H9 (cell line): Measurements from ENCODE around the gene ANKRD53. TPM values are rescaled to one million over a fixed set of nuclear protein-coding genes. Genes with fewer than 3 reads are reported as not detected.

ENCODE experiments used
- DNase-seq: peaks from one replicate; pipeline ENCODE4 v3.0.0-alpha.2; 2017
- H2AFZ ChIP-seq: one replicate; pipeline ENCODE4 v1.6.1; 2013; ENCODE audit warnings: mild to moderate bottlenecking, low read length, control low read depth, moderate library complexity
- H2AK5ac ChIP-seq: 2 replicates; pipeline ENCODE4 v1.6.1; 2013; ENCODE audit warnings: low read length, control low read depth, mixed read lengths; ENCODE audit not compliant: insufficient read length
- H2BK120ac ChIP-seq: one replicate; pipeline ENCODE4 v1.6.1; 2013; ENCODE audit warnings: low read depth, mild to moderate bottlenecking, low read length, control low read depth, inconsistent platforms; ENCODE audit not compliant: poor library complexity, severe bottlenecking
- H2BK12ac ChIP-seq: 2 replicates; pipeline ENCODE4 v1.6.1; 2013; ENCODE audit warnings: low read length, control low read depth, mixed read lengths, low read depth; ENCODE audit not compliant: insufficient read length
- H2BK15ac ChIP-seq: 2 replicates; pipeline ENCODE4 v1.6.1; 2013; ENCODE audit warnings: low read depth, low read length, control low read depth
- H2BK20ac ChIP-seq: one replicate; pipeline ENCODE4 v1.6.1; 2013; ENCODE audit warnings: low read depth, mild to moderate bottlenecking, low read length, control low read depth, inconsistent platforms; ENCODE audit not compliant: poor library complexity, severe bottlenecking
- H2BK5ac ChIP-seq: 2 replicates; pipeline ENCODE4 v1.6.1; 2013; ENCODE audit warnings: low read length, control low read depth, mixed read lengths; ENCODE audit not compliant: insufficient read length
- H3K14ac ChIP-seq: 2 replicates; pipeline ENCODE4 v1.6.1; 2013; ENCODE audit warnings: low read length, control low read depth; ENCODE audit not compliant: insufficient read depth
- H3K18ac ChIP-seq: 2 replicates; pipeline ENCODE4 v1.6.1; 2013; ENCODE audit warnings: low read depth, mild to moderate bottlenecking, mixed read lengths, low read length, control low read depth; ENCODE audit not compliant: insufficient read length
- H3K23ac ChIP-seq: 2 replicates; pipeline ENCODE4 v1.6.1; 2013; ENCODE audit warnings: low read length, control low read depth, mixed read lengths, low read depth; ENCODE audit not compliant: insufficient read length
- H3K23me2 ChIP-seq: 2 replicates; pipeline ENCODE4 v1.6.1; 2013; ENCODE audit warnings: low read depth, mild to moderate bottlenecking, mixed read lengths, low read length, control low read depth; ENCODE audit not compliant: insufficient read length, poor library complexity, severe bottlenecking
- H3K27ac ChIP-seq: 2 replicates; pipeline ENCODE4 v1.5.1; 2013; ENCODE audit warnings: low read length, control low read depth, mixed read lengths, low read depth; ENCODE audit not compliant: insufficient read length
- H3K27me3 ChIP-seq: 2 replicates; pipeline ENCODE4 v1.6.1; 2013; ENCODE audit warnings: low read length, control low read depth, inconsistent platforms; ENCODE audit not compliant: insufficient read depth
- H3K4ac ChIP-seq: 2 replicates; pipeline ENCODE4 v1.6.1; 2013; ENCODE audit warnings: low read depth, mild to moderate bottlenecking, control low read depth, inconsistent platforms, low read length, moderate library complexity
- H3K4me1 ChIP-seq: 2 replicates; pipeline ENCODE4 v1.6.1; 2013; ENCODE audit warnings: low read length, control low read depth, inconsistent platforms; ENCODE audit not compliant: insufficient read depth
- H3K4me2 ChIP-seq: 2 replicates; pipeline ENCODE4 v1.6.1; 2013; ENCODE audit warnings: low read length, control low read depth, mixed read lengths; ENCODE audit not compliant: insufficient read length, insufficient read depth
- H3K56ac ChIP-seq: 2 replicates; pipeline ENCODE4 v1.6.1; 2013; ENCODE audit warnings: low read depth, mild to moderate bottlenecking, mixed read lengths, low read length, control low read depth; ENCODE audit not compliant: insufficient read length
- H3K79me1 ChIP-seq: 2 replicates; pipeline ENCODE4 v1.6.1; 2013; ENCODE audit warnings: low read depth, mild to moderate bottlenecking, moderate library complexity, low read length, control low read depth, inconsistent platforms; ENCODE audit not compliant: insufficient read depth, poor library complexity, severe bottlenecking
- H3K79me2 ChIP-seq: 2 replicates; pipeline ENCODE4 v1.6.1; 2013; ENCODE audit warnings: low read length, control low read depth, inconsistent platforms; ENCODE audit not compliant: insufficient read depth
- H3K9ac ChIP-seq: 2 replicates; pipeline ENCODE4 v1.6.1; 2013; ENCODE audit warnings: low read length, control low read depth, mixed read lengths; ENCODE audit not compliant: insufficient read length; ENCODE audit errors: extremely low read depth
- H3K9me3 ChIP-seq: one replicate; pipeline ENCODE4 v1.6.1; 2013; ENCODE audit warnings: low read depth, low read length, inconsistent platforms; ENCODE audit not compliant: control insufficient read depth
- H3T11ph ChIP-seq: one replicate; pipeline ENCODE4 v1.6.1; 2013; ENCODE audit warnings: mild to moderate bottlenecking, low read length, control low read depth, inconsistent platforms
- H4K20me1 ChIP-seq: one replicate; pipeline ENCODE4 v1.6.1; 2013; ENCODE audit not compliant: control insufficient read depth, insufficient read length, insufficient read depth
- H4K5ac ChIP-seq: 2 replicates; pipeline ENCODE4 v1.6.1; 2013; ENCODE audit warnings: low read depth, mild to moderate bottlenecking, mixed read lengths, low read length, control low read depth; ENCODE audit not compliant: insufficient read length
- H4K8ac ChIP-seq: replicated peaks from 2 replicates; pipeline ENCODE4 v1.6.1; 2013; ENCODE audit warnings: low read length, control low read depth, mixed read lengths, low read depth; ENCODE audit not compliant: insufficient read length
- H4K91ac ChIP-seq: 2 replicates; pipeline ENCODE4 v1.6.1; 2013; ENCODE audit warnings: low read depth, mild to moderate bottlenecking, moderate library complexity, mixed read lengths, low read length, control low read depth; ENCODE audit not compliant: insufficient read length
- H3K27ac Mint-ChIP-seq, 3 experiments: 2 replicates in 2 of 3; 3 replicates in 1 of 3; pipeline ENCODE4 v1.8.0; 2020 to 2021; ENCODE audit warnings: mixed read lengths in 3 of 3, mild to moderate bottlenecking in 1 of 3, moderate library complexity in 1 of 3
- H3K27me3 Mint-ChIP-seq: 2 replicates; pipeline ENCODE4 v1.8.0; 2021; ENCODE audit warnings: low read depth, mild to moderate bottlenecking, moderate library complexity, mixed read lengths
- H3K36me3 Mint-ChIP-seq, 3 experiments: 2 replicates in 2 of 3; 3 replicates in 1 of 3; pipeline ENCODE4 v1.8.0; 2020 to 2021; ENCODE audit warnings: low read depth in 3 of 3, mixed read lengths in 3 of 3; ENCODE audit not compliant: insufficient read depth in 1 of 3
- H3K4me1 Mint-ChIP-seq, 2 experiments: 2 replicates each; pipeline ENCODE4 v1.8.0; 2020; ENCODE audit warnings: mixed read lengths in 2 of 2
- H3K4me3 Mint-ChIP-seq, 2 experiments: 2 replicates in 1 of 2; 3 replicates in 1 of 2; pipeline ENCODE4 v1.8.0; 2020 to 2021; ENCODE audit warnings: mild to moderate bottlenecking in 2 of 2, mixed read lengths in 2 of 2, moderate library complexity in 1 of 2
- H3K9me3 Mint-ChIP-seq, 2 experiments: 2 replicates in 1 of 2; 3 replicates in 1 of 2; pipeline ENCODE4 v1.8.0; 2020; ENCODE audit warnings: mild to moderate bottlenecking in 2 of 2, mixed read lengths in 2 of 2, moderate library complexity in 1 of 2
- CTCF ChIP-seq: fragments of 200-600 bp; sonication (generic); conservative IDR thresholded peaks from 3 replicates; pipeline ENCODE4 v1.8.0; 2021; ENCODE audit warnings: antibody characterized with exemption, mild to moderate bottlenecking
- WGBS: extraction: QIAGEN DNeasy Blood & Tissue Kit; methylation state at CpG from one replicate; pipeline ENCODE4 v1.1.7; 2013; ENCODE audit warnings: missing lambda C conversion rate, low lambda C conversion rate, mixed read lengths; ENCODE audit not compliant: insufficient read length; ENCODE audit errors: extremely low coverage; 5-methylcytosine and 5-hydroxymethylcytosine counted together
- total RNA-seq: library from RNA; stranded (reverse); gene quantifications from 2 replicates; pipeline ENCODE4 v1.2.1, GENCODE V29; 2021

The ANKRD53 gene
- total RNA-seq, 1 experiment from 2014 or later: 0.28 TPM

DNA sequence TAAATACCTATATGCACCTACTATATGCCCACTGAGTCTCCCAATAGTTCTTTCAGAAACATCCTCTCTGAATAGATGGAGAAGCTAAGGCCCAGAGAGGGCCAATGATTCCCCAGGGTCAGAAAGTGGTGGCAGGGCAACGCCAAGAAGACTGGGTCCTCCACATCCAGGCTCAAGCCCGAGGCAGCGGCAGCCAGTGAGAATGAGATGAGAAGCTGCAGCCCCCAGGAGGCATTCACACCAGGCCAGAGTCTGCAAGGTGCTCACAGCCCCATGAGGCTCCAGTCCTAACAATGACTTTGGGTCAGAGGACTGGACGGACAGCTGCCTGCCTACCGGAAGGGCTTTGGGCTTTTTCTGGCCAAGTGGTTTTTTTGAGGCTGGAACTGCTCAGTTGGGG, 12.7 kb downstream of the ANKRD53 start:
- no peak overlapping the region for H3T11ph ChIP-seq
- H2BK5ac ChIP-seq: no peak overlapping the region
- H4K20me1 ChIP-seq: no peaks in the 10 kb centered on the region

More for the DNA sequence above, 12.7 kb downstream of the ANKRD53 start:
- H2AFZ ChIP-seq: no peak overlapping the region
- no peak overlapping the region for H4K8ac ChIP-seq
- no peak overlapping the region for H4K91ac ChIP-seq
- no peaks in the 10 kb centered on the region for H3K27me3 ChIP-seq
- peaks cover 12% of the 10 kb centered on the region in 2 experiments for H3K4me1 Mint-ChIP-seq
- no peak for DNase-seq
- H3K79me2 ChIP-seq: 0 out of 2 replicates have a peak, but pooled peaks cover 3% of the 10 kb centered on the region
- H3K4me3 Mint-ChIP-seq: no peak overlapping the region
- no peak overlapping the region for H2AK5ac ChIP-seq
- H3K9me3 Mint-ChIP-seq: no peaks in the 10 kb centered on the region
- no peak overlapping the region for H2BK15ac ChIP-seq
- H3K18ac ChIP-seq: no peak overlapping the region
- H3K56ac ChIP-seq: no peak overlapping the region
- H3K9me3 ChIP-seq: no peaks in the 10 kb centered on the region
- no peak overlapping the region for H3K27ac ChIP-seq
- H3K79me1 ChIP-seq: no peaks in the 10 kb centered on the region
- H3K9ac ChIP-seq: no peak overlapping the region
- no peak overlapping the region for H2BK120ac ChIP-seq
- H4K5ac ChIP-seq: no peak overlapping the region
- H3K4me2 ChIP-seq: no peak overlapping the region
- H3K23me2 ChIP-seq: peaks cover 13% of the 10 kb centered on the region
- peaks cover 5 to 33% (median 25%) of the 10 kb centered on the region in 3 experiments; a peak in 5 of 7 replicates for H3K36me3 Mint-ChIP-seq
- TF ChIP-seq CTCF: no peak
- H3K27me3 Mint-ChIP-seq: no peaks in the 10 kb centered on the region
- H3K4ac ChIP-seq: no peak overlapping the region
- H2BK20ac ChIP-seq: no peak overlapping the region
- H3K14ac ChIP-seq: no peak overlapping the region
- H3K23ac ChIP-seq: no peak overlapping the region
- WGBS: no CpG with 5 or more reads among the region's 5 CpGs
- no peak overlapping the region for H2BK12ac ChIP-seq
- H3K27ac Mint-ChIP-seq: no peak overlapping the region
- no peaks in the 10 kb centered on the region for H3K4me1 ChIP-seq
